NCI-H510A treated with DMSO at 0.1 percent for 48 hours (cell line): ENCODE measurements around the gene SNX5.
"Not testable (repeated sequence)": the region's sequence is repeated elsewhere in the genome, so short reads cannot be mapped to it uniquely, and the experiment has no call there.

Experiments used
- DNase-seq: peaks from one replicate; lab custom pipeline; 2025; lab: John Stamatoyannopoulos, UW

SNX5 gene

DNA sequence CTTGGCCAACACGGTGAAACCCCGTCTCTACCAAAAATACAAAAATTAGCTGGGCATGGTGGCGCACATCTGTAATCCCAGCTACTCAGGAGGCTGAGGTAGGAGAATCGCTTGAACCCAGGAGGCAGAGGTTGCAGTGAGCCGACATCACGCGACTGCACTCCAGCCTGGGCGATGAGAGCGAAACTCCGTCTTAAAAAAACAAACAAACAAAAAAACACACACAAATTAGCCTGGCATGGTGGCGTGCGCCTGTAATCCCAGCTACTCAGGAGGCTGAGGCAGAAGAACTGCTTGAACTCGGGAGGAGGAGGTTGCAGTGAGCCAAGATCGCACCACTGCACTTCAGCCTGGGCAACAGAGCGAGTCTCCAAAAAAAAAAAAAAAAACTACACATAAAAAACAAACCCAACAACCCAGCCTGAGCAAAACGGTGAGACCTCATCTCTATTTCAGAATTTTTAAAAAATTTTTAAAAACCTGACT, 8.2 kb downstream of the SNX5 start:
- not testable (repeated sequence) for DNase-seq

DNA sequence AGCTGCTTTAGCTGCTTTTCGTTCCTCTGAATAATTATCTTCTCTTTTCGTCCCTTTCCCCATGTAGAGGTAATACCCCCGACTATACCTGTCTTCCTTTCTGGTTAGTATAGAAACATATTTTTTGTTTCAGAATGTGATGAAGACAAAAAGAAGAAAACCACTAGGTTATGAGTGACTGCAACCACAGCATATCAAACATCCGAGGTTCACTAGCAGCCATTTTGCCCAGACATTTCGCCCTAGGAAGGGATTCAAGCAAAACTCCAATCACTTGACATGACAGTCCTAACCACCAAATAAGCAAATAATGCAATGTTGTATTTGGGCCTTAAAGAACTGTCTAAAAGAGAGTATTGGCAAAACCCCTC, 9.4 kb downstream of the SNX5 start:
- DNase-seq, result no peak

DNA sequence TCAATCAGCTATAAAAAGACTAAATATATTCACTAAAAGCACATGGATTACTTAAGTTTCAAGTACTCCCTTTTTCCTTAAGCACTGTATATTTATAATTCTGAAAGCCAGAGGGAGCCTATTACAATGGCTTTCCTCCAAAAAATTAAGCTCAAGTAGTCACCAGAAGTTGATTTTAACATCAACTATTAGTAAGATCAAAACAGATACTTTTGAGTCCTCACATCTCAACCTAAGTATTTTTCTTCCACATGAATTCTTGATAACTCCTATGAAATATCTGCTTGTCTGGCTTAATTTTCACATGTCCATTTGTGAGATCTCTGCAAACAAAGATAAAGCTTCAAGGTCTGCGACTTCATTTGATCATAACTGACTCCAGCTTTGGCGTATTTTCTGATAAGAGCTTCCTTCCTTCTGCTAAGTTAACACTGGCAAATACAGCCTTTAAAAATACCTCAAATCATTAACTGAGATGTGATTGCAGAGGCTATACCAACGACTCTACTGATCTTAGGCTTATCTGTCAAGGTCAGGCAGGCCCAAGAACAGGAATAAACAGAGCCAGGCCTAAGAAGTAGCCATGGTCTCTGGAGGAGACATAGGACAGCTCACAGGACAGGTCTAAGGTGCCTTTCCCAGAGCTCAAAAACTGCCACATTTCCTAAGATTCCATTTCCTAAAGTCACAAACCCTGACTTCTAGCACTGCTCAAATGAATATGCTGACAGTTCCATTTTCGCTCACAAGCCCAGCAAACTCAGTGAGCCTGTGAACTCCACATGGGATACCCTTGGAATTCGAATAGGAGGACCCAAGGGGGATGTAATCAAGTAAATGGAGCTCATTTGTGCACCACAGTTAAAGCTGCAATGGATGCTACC, 10.0 kb downstream of the SNX5 start:
- no peak for DNase-seq

DNA sequence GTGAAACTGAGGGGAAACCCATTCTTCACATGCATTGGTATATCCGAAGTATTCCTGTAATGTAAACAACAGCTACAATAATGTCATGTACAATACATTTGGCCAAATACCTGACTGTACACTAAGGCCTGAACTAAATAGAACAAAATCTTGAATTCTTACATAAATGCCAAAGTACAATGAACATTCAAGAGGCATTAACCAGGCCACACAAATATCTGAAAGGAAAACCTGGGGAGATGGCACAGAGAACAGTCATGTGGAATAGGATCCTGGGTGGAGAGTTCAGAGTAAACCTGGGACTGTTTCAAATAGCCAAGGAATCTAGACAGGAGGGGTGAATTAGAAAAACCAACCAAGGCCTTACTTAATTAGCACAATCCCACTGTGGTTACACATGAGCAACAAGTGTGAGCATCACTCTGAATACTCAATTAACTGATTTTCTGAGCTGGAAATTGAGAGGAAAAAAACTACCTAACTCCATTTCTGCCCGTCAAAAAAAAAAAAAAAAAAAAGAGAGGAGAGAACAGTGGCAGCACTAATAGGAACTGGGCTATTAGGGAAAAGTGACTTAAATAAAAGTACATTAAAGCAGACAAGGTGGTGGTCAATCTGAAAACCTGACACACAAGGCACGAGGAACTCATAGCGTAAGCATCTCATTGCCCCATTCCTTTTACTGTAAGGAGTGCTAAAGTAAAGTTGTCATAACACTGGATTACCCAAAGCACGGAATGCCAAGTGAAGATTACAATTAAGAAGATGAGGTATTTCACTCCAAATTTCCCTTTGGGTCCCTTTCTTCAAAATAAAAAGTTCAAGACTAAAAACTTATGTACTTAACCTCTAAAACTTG, 10.9 kb downstream of the SNX5 start:
- no peak for DNase-seq

DNA sequence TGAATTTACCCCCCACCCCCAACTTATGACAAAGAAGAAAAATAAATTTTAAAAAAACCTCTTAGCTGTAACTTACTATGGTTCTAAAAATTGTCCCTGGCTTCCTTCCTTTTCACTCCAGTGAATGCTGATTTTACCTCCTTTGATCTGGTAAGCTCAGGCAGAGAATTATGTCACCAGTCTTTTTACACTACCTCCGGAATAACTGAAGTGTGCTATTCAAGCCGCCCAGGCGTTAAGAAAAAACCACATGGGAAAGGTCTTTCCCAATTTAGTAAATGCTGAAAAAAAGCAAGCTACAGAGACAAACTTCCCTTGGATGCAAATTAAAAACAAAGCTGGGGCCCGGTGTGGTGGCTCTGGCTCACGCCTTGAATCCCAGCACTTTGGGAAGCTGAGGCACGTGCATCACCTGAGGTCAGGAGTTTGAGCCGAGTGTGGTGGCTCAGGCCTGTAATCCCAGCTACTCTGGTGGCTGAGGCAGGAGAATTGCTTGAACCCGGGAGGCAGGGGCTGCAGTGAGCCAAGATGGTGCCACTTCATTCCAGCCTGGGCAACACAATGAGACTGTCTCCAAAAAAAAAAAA, 12.4 kb downstream of the SNX5 start:
- no peak for DNase-seq

DNA sequence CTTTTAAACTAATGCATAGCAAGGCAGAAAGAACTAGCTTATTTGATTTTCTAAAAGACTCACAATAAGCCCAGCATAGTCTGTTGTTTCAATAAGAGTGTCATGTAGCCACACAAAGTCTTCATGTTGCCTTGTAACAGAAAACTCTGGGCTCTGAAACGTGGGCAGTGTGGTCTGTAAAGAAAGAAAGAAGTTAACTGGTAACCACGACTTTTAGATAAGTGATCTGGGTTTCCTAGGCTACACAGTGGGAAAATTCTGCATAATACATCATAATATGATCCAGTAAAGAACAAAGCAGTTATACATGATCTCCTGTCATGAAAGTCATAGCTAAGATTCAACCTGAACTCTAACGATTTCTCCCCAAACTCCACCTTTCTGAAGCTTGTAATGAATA, 13.3 kb downstream of the SNX5 start:
- DNase-seq, result no peak

DNA sequence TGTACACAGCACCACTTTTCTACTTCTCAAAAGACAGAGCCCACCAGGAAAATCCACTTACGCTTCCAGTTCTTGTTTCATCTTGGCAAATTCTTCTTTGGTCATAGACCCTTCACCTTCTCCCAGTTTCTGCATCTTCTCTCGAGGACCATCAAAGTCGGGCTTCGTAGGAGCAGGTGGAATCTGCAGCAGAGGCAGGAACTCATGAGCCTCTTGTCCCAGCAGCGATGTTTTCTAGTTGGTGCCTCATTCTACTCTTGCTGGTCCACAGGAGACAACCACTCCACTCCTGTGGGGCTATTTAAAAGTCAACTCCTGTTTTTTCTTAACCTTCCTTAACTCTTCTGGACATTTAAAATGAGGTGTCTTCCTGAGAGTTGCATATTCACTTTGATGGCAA, 14.7 kb downstream of the SNX5 start:
- no peak for DNase-seq

DNA sequence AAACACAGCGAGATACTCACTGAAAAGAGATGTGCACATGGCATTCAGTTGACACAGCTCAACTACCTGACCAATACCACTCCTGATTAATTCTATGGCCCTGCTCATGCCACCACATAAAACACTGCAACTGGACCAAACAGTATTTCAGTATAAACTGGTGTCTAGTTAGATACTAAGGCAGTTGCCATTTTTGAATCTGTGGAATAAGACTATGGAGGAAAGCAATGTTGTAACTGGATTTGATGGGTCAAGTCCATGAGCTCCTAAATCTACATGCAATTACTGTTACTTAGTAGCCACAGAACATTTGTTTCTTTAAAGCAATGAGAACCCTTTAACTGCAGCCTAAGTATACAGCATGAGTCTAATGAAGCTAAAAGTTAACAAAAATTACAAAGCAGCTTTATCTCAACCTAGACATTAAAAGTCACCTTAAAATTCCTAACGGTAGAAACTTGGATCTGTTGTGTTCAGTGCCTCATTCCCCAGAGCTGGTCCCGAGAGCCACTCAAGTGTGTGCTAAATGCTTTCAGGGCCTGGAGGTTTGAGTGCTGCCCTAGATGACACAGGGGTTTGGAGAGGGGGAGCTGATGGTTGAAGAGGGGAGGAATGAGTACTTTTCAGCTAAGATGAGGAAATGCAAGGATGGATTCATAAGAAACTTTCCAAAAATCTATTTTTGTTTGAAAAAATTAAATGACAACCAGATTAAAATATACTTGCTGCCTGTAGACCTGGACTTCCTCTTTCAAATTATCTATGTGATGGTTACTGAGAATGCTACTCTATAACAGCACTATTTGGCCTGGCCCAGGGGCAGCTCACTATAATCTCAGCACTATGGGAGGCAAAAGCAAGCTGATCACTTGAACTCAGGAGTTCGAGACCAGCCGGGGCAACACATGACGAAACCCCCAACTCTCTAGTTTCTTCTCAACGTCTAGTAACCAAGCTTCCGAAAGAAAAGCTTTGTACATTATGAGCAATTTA, 15.6 kb downstream of the SNX5 start:
- no peak for DNase-seq

DNA sequence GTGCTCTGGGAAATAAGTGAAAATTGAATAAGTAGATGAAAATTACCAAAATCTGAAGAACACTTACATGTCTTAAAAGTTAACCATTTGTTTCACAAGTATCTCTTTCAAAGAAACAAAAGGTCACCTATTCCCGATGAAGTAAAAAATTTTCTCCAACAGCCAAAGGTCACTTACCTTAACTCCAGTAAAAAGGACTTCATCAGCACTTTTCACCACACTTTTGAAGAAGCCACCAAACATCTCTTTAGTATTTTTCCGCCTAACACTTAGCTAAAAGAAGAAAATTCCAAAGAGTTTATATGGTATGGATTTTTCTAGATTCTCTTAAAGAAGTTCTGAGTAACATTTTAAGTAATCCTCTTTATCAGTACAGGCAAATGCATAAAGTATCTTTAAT, 17.3 kb downstream of the SNX5 start:
- DNase-seq, result no peak

DNA sequence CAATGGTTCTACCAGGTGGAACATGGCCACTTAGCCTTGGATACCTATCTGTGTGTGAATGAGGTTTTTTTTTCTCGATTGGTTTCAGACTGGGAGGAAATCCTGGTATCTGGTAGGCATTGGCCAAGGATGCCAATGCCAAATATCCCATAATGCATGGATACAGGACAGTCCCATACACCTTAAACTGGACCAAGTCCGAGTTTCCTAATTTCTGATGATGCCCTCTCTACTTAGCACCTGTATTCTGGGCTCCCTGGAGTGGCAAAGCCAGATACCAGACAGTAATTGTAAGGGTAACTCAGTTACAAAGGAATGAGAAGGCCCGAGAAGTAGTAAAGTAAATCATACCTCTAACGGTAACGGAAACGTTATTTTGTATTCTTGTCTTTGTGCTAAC, 17.9 kb downstream of the SNX5 start:
- no peak for DNase-seq

DNA sequence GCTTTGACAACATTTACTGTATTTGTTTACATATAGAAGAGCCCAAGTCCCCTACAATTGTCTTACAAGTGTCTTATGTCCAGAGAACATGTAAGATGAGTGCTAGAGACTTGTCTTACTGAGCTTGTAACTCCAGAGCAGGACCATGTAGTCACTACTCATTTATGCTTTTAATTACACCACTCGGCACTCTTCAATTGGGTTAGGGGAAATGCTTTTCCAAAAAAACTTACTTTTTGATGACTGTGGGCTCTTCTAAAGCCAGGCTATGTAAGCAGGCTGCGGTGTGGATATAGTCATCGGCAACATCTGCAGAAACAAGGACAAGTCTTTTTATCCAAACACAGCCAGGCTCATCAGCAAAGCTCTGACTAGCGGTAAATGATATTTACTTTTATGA, 18.7 kb downstream of the SNX5 start:
- no peak for DNase-seq

DNA sequence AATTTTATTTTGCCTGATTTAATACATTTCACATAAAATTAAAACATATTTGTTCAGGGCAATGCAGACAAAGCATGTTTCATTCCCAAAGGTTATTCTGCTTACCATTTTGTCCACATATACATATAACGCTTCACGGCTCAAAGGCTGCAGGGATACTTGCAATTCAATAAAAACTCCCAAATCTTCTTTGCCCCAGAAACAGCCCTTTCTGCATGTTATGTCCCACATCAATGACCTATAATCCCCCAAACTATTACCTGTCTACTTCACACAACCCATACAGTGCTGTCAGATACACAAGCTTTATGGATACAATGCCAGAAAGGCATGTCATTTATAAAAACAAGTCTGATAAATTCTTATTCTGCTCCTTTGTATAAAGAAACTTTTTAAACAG, 20.2 kb downstream of the SNX5 start:
- DNase-seq, result no peak

DNA sequence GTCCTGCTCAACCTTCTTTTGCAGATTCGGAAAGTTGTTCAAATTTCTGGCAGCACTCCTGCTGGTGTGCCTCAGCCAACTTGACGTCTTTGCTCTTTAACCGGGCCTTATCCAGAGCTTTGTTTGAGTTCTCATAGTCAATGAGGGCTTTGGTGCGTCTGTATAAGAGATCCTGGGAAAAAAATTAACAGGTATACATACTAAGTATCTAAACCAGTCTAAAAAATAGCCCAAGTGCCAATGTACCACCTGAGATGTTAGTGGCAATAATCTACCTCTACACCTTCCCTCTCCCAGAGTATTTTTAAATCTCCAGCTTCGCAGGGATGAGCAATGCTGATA, 21.1 kb downstream of the SNX5 start:
- no peak for DNase-seq

DNA sequence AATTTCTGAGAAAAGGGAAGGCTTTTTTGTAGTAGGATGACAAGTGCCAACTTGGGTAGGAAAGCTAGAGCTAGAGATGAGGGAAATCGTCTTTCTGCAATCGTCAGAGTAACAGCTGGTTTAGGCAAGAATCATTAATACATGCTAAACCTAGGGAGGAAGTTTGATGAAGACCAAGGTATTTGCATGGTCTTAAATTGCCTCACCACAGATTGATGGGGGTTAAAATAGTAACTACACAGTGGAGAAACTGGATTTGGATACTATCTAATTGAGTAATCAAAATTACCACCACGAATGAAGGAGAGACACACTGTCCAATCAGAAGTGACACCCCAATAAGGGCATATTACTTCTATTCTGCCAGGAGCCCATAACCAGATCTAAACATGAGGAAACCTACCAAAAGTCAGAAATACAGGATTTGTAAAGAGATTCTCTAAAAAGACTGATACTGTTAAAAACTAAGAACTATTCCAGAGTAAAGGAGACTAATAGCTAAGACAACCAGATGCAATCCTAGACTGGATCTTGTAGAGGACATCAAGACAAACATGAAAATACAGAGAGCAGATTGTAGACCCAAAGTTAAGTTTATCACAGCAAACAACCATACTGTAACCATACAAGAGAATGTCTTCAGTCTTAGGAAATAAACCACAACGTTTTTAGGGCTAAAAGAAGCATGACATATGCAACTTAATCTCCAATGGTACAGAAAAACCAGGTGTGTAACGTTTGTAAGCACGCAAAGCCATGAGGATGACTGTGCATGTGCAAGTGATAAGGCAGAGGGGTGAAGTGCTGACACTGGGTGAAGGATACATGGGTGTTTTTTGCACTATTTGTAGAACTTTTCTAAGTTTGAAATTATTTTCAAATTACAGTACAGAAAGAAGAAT, 21.8 kb downstream of the SNX5 start:
- no peak for DNase-seq

DNA sequence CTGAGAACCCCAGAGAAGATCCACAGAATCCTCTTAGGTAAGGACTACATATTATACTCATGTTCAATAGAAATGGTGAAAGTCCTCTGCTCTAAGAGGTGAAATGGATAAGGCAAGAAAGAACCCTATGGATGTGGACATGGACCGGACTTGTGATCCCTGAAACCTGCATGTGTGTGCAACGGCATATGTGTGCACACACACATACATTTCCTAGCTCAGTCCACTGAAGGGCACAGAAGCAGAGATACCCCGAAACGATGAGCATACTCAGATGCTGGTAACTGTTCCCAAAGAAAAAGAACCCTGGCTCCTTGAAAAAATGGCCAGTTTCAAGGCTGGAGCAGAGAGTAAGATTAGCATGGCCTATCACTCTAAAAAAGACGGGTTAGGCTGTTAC, 22.6 kb downstream of the SNX5 start:
- DNase-seq, result no peak

DNA sequence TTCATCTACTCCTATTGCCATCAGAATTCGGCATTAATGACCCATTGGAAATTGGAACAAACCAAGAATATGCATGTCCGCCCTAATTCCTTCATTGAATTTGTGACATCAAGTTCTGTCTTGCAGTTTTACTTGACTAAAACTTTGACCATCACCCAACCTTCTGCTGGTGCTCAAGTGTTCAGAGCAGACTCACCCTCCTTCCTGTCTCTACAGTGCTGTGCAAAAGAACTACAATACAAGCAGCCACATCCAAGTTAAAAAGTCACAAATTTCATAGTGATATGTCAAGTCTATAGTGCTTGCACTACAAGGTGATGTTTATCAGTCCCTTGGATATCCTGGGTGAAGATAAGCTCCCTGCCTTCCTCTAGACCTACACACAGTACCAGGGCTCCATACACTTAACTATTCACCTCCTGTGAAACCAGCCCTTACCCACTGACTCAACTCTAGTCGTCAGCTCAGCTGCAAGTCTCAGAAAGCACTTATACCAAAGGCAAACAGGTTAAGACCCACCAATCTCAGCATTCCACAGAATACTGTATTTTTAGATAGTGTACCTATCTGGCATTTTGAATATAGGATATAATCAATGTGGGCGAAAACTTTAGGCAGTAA, 23.6 kb downstream of the SNX5 start:
- DNase-seq, result no peak

DNA sequence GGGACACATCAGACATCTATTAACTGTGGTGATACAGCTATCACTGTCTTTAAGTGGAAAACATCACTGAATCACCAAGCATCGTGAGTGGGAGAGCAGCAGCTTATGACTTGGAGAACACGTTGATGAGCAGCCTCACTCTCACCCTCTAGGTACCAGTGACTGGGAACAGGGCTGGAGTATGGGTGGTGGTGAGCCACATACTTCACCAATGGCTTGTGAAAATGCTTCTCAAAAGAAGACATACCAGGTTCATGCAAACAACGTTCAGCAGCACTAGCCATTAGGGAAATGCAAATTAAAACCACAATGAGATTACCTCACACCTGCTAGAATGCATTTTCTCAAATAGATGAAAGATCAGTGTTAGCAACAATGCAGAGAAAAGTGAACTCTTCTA, 25.3 kb downstream of the SNX5 start:
- DNase-seq, result no peak

DNA sequence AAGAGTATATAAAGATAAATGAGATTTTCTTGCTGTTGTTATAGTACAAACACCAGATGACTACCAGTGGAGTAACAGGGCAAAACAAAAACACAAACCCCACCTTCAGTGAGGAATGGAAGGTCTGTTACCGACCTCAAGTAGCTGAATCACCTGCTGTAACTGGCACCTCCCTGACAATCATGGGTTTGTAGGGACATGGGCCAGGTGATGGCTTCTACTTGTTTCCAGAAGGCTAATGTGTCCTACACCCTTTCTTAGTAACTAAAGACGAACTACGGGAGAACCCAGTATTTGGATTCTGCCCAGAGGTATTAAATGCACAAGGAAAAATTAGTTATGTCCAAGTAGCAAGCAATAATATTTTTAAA, 26.8 kb downstream of the SNX5 start:
- no peak for DNase-seq

DNA sequence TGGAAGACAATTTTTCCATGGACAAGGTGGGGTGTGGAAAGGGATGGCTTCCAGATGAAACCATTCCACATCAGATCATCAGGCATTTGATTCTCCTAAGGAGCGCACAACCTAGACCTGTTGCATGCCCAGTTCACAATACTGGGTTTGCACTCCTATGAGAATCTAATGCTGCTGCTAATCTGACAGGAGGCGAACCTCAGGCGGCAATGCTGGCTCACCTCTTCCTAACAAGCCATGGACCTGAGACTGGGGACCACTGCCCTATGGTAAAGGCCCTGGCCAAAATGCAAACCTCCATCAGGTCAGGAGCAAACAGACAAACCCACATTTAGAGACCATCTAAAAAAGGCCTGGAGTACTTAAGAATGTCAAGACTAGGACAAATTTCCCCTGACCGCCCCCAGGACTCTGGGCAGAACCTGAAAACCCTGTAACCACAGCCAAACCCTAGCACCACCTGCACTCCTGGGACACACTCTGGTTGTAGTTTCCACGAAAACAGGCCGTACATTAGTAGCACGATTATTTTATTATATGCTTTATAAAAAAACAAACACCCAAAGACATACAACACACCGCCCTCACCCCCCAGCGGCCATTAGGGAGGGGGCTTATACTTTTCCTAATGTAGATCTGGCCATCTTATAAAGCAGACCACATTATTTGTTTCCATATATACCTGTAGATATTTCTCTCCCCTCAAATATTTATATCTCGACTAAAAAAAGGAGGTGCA, 27.3 kb downstream of the SNX5 start:
- DNase-seq, result no peak
